HG03558 (cell line): ENCODE results near the gene PGF.

Source experiments
- ATAC-seq: cut with Tn5 transposase; IDR thresholded peaks from one replicate; pipeline ENCODE4 v1.9.1; 2021; ENCODE audit warnings: moderate number of reproducible peaks; ENCODE audit not compliant: unreplicated experiment; ENCODE audit errors: extremely low read depth

The PGF gene

DNA sequence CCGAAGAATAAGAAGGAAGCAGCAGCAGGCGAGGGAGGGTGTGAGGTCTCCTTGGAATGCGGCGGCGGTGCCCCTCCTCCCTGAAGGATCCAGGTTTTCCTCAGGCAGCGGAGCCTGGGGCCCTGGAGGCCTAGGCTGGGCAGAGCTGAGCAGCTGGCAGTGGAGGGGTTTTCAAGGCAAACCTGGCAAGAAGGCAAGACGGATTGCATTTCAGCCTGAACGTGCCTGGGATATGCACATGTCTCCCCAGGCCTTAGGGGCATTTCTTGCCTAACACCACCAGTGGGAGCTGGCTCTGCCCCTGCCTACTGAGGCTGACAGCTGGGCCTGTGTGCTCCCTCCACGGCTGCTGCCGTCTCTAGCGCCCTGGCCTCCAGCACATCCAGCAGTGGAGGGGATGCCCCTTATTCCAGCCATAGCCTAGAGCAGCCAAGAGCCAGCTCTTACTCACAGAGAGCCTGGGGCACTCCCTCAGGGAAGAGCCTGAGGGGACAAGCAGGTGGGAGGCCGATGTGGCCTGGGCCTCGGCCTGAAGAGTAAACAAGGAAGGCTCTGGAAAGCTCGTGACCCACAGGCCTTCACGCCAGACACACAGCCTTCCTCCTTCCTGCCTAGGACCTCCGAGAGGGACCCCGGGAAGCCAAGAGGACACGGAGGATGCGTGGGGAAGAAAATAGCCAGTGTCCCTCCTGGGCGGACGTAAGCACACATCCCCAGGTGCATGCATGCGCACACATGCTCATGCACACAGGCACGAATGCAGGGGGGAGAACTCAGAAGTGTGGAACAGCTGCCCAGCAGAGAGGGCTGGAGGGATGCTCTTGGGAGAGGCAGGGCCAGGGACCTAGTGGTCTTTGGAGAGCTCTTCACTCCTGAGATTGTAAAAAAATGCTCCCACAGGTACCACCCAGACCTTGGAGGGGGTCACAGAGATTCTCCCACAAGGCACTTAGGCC lies 24.3 kb upstream of the PGF start:
- ATAC-seq, result no peak

- ATAC-seq, result no peak
Measured at GRCh38 chr14:74979029-74979428, 23.6 kb upstream of the PGF start.

DNA sequence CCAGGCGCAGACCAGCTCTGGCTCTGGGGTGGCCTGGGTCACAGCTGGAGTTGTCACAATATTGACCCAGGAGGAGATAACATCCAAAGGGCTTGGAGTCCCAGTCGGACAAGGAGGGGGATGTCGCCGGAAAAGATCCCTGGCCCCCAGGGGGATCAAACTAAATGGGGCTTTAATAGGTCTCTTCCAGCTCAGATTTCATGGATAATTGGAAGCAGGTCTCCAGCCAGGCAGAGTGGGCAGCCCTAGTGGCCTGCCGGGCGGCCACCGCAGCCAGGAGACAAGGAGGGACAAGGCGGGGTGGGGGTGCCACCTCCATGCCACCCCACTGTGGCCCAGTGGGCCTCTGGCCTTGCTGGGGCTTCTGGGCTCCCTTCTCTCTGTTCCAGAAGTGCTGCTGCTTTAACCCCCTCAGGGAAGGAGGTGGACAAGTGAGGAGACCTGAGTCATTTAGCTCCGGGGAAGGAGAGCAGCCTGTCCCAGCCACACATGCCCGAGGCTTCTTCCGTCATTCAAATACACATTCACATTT lies 23.1 kb upstream of the PGF start:
- ATAC-seq, result no peak

GRCh38 chr14:74977901-74978385 lies 22.5 kb upstream of the PGF start:
- ATAC-seq, result no peak

DNA sequence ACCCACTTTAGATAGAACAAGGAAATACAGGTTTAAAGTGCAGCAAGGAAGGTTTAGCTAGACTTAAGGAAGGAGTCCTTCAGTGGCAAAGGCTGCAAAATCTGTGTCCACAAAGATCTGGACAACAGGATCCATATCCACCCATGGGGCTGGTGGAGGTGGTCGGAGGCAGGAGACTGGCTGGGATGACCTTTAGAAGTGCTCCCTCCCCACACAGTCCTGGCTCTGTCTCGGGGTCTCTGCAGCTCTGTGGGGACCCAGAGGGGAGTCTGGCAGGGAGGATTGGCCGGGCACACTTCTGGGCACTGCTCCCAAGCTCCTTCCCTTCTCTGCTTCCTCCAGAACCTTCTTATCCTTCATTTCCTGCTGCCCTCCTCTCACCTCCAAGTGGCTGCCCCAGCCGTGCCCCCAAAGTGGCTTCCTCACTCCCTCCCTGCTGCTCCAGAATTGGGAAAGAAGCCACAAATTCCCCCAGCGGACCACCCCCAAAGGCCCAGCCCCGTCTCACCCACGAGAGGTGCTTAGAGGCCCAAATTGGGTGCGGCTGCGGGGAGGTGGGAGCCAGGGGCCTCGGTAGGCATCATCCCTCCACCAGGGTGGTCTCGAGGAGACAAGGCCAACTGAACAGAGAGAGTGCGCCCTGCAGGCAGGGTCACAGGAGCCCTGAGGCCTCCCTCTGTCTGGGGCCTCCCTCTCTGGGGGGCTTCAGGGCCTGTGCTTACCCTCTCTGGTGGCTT lies 21.9 kb upstream of the PGF start:
- ATAC-seq, result no peak

- no peak for ATAC-seq
Measured at GRCh38 chr14:74976264-74977113, 21.1 kb upstream of the PGF start.

DNA sequence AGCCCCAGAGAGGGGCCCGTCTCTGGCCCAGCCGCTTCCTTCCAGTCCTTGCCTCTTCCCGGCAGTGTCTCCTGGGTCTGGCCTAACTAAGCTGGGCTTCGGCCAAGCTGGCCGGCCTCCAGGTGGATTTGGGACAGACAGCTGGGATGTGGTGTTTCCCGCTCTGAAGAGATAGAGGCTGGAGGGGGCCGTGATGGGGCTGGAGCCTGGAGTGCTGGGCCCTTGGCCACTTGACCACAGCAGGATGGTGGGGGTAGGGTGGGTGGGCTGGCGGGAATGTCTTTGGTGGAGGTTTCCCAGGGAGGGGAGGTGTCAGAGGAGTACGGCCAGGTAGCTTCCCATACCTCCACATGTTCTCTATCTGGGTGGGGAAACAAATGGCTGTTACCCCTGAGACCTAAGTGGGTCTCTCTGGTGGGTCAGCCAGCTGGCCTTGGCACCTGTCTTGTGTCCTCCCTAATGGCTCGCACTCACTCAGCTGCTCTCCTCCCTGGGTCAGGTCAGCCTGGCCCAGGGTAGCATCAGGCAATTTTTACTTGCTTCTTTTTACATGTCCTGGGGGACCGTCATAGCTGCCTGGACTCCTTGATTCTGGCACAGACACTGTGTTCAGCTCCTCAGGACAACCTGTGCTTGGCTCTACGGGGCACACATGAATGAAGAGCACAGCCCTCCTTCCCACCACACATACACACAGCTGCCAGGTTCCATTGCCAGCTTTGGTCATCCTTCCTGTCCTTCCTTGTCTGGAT lies 19.8 kb upstream of the PGF start:
- no peak for ATAC-seq

DNA sequence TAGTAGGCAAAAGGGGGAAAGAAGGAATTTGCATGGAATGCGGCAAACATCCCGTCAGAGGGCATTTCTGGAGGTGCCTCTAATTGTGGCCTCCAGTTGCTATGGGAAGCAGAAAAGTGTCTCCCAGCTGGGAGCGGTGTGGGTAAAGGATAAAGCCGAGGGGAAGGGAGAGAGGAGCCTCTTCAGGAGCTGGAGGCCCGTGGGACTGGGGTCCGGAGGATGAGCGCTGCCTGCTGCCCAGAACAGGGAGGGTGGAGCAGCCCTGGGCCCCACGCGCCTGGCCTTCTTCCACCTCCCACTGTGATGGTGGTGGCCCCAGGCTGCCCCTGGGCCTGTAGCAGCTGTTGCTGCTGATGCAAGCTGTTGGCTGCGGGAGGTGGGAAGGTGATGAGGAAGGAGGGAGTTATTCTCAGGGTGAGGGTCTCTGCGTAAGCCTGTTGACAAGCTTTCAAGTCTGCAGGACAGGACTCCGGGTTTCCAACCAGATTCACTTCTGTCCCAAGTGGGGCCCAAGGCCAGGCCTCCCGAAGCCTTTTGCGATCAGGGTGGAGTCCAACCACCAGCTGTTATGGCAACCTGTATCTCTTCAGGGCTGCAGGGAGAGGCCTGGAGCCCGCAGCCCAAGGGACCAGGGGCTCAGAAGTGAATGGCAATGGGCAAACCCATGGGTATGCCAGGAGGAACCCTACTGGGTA lies 19.1 kb upstream of the PGF start:
- no peak for ATAC-seq

- ATAC-seq, result no peak
Measured at GRCh38 chr14:74973905-74974363, 18.5 kb upstream of the PGF start.

- ATAC-seq, result no peak
Measured at GRCh38 chr14:74973003-74973653, 17.7 kb upstream of the PGF start.

DNA sequence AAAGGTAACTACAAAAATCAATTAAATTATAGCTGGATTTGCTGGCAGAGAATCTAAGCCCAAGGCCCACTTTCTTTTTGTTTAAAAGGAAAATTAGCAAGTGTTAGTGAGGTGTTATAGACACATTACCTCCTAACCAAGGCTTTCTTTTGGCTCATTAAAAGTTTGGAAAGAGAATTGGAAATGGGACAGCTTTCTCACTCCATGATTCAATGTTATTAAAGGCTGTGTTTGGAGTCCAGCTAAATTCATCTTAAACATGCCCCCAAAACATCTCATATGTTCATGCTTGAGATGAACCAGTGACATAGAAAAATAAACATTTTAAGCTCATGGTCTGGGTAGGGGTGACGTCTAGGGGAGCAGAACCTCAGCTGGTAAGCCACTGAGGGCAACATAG lies 13.4 kb upstream of the PGF start:
- ATAC-seq, result no peak

GRCh38 chr14:74965486-74966153 lies 10.2 kb upstream of the PGF start:
- ATAC-seq, result no peak

DNA sequence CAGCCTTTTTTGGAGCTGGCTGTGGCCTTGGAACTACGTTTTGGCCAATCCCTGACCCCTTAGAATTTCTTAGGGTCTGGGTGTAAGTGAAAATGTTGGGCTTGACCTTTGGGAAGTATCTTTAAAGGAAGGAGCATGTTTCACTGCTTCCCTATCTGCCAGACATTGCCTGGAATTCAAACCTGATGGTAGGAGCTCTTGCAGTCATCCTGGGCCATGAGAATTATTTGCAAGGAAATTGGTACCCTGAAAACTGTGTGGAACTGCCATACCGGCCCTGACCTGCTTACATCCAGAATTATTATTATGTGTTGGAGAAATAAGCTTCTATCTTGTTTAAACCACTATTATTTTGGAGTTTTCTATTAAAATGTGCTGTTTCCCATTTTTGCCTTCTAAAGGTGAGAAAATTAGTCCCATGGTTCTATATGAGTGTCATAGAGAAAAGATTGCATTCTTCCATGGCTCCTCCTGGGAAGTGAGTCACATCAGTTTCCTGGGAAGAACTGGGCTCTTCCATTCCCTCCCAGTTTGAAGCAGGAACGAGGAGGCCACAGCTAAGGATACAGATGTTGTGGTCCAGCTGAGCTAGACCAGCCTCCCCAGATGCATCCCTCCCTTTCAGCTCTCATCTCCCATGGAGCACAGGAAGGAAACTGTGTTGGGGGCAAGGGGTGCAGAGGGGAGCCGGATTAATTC lies 9.5 kb upstream of the PGF start:
- ATAC-seq, result no peak

GRCh38 chr14:74963705-74964271 lies 8.4 kb upstream of the PGF start:
- ATAC-seq, result no peak

DNA sequence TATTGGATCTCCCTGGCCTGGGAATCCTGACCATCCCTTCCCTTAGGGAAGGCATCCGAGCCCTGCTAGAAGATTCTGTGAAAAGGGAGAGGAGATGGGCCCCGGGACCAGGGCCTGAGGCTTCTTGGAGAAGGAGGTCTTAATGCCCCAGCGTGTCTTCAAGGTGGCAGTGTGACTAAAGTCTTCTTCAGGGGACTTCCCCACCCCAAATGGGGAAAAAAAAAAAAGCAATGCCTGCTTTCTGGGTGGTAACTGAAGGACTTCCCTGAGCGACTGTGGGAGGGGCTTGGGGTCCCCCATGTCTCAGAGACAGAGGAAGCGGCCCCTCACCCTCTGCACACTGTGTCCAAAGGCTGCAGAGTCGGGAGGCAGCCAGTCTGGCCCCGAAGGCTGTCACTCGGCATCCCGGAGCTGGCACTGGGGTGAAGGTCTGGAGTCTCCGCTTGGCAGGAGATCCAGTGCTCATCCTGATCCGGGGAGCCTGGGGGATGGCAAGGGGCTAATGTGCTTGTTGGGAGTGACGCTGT lies 7.8 kb upstream of the PGF start:
- ATAC-seq, result no peak

- no peak for ATAC-seq
Measured at GRCh38 chr14:74962493-74962892, 7.1 kb upstream of the PGF start.

GRCh38 chr14:74962046-74962445 lies 6.6 kb upstream of the PGF start:
- ATAC-seq, result no peak
